Osteoblast (primary cell): ENCODE results near the gene SMYD2. TPM values are rescaled to one million over a fixed set of nuclear protein-coding genes. Genes with fewer than 3 reads are reported as not detected.
A peak's percentile ranks its signal among the peaks of the same experiment; 100 is the strongest.

ENCODE experiments used
- DNase-seq: peaks from one replicate; pipeline ENCODE4 v3.0.0; 2011; ENCODE audit warnings: low spot score, mixed read lengths; ENCODE audit not compliant: insufficient read length; ENCODE audit errors: missing footprints
- H2AFZ ChIP-seq: 2 replicates; pipeline ENCODE4 v1.6.0; 2011; ENCODE audit warnings: mild to moderate bottlenecking, low read length
- H3K27ac ChIP-seq: 2 replicates; pipeline ENCODE4 v1.5.1; 2011; ENCODE audit warnings: mild to moderate bottlenecking, low read depth, low read length, moderate library complexity
- H3K27me3 ChIP-seq: 2 replicates; pipeline ENCODE4 v1.6.0; 2012; ENCODE audit warnings: mild to moderate bottlenecking, control low read depth, inconsistent platforms, low read length, moderate library complexity; ENCODE audit not compliant: insufficient read depth
- H3K36me3 ChIP-seq: 2 replicates; pipeline ENCODE4 v1.5.1; 2011; ENCODE audit warnings: mild to moderate bottlenecking, low read length, control low read depth, moderate library complexity; ENCODE audit not compliant: insufficient read depth
- H3K4me1 ChIP-seq: 2 replicates; pipeline ENCODE4 v1.5.1; 2011; ENCODE audit warnings: mild to moderate bottlenecking, low read length, control low read depth, moderate library complexity; ENCODE audit not compliant: insufficient read depth
- H3K4me2 ChIP-seq: 2 replicates; pipeline ENCODE4 v1.6.0; 2011; ENCODE audit warnings: mild to moderate bottlenecking, low read length; ENCODE audit not compliant: insufficient read depth
- H3K4me3 ChIP-seq: fragments of 200-600 bp; sonication (generic); 3 replicates; pipeline ENCODE4 v1.5.1; 2012; ENCODE audit warnings: mild to moderate bottlenecking, low read length, inconsistent platforms; ENCODE audit not compliant: insufficient read depth
- H3K79me2 ChIP-seq: 2 replicates; pipeline ENCODE4 v1.6.0; 2012; ENCODE audit warnings: mild to moderate bottlenecking, low read length, control low read depth, inconsistent platforms; ENCODE audit not compliant: insufficient read depth
- H3K9me3 ChIP-seq: 2 replicates; pipeline ENCODE4 v1.5.1; 2011; ENCODE audit warnings: low read depth, low read length, control low read depth
- H4K20me1 ChIP-seq: 2 replicates; pipeline ENCODE4 v1.6.0; 2012; ENCODE audit warnings: mild to moderate bottlenecking, low read length, control low read depth; ENCODE audit not compliant: insufficient read depth
- total RNA-seq: library from RNA; depleted of rRNA; stranded (reverse); fragments of >200 nt; gene quantifications from 2 replicates; pipeline ENCODE4 v1.2.3, GENCODE V29; 2012
- TF ChIP-seq, protein P1 (sequence below): IDR thresholded peaks from 2 replicates; pipeline ENCODE4 v1.5.1; 2011; ENCODE audit warnings: mild to moderate bottlenecking, low read depth, low read length, moderate library complexity; ENCODE audit errors: extremely low read depth

Gene SMYD2
- total RNA-seq, 1 donor, result 39.4 TPM

DNA sequence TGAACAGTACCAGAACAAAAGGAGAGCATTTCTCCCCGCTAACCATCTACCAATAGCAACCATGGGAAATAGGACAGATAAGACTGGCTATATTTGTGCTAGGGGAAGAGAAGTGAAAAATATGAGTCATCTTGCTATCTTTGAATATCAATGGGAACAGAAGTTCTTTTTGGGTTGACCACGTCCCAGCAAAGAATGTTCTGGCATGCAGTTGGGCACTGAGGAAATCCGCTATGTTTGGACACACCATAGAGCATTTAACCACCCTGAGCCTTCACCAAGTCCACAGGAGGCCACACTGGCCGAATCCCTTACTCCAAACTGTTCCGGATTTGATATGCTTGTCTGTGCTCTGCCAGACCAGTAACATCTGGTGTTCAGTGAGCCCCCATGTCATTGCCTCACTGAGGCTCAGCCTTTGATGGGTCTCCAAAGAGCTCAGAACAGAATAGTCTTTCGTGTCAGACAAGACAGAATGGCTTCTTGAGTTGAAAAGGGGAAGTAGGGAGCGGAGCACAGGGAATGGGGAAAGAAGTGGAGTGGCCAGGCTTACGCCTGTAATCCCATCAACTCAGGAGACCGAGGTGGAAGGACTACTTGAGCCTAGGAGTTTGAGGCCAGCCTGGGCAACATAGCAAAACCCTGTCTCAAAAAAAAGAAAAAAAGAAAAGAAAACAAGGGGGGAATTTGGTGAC, 81.4 kb downstream of the SMYD2 start:
- Histone ChIP-seq H3K4me1 (peaks cover 31% of the 10 kb centered on the region), H2AFZ (no peak overlapping the region), H3K4me2 (no peak overlapping the region), H3K27ac (peak overlapping the region; percentile 75), H3K4me3 (no peak overlapping the region), H3K9me3 (no peaks in the 10 kb centered on the region), H3K79me2 (peaks cover 39% of the 10 kb centered on the region), H3K36me3 (peaks cover 81% of the 10 kb centered on the region), H4K20me1 (peaks cover 9% of the 10 kb centered on the region), H3K27me3 (no peaks in the 10 kb centered on the region)
- TF ChIP-seq, protein P1, sequence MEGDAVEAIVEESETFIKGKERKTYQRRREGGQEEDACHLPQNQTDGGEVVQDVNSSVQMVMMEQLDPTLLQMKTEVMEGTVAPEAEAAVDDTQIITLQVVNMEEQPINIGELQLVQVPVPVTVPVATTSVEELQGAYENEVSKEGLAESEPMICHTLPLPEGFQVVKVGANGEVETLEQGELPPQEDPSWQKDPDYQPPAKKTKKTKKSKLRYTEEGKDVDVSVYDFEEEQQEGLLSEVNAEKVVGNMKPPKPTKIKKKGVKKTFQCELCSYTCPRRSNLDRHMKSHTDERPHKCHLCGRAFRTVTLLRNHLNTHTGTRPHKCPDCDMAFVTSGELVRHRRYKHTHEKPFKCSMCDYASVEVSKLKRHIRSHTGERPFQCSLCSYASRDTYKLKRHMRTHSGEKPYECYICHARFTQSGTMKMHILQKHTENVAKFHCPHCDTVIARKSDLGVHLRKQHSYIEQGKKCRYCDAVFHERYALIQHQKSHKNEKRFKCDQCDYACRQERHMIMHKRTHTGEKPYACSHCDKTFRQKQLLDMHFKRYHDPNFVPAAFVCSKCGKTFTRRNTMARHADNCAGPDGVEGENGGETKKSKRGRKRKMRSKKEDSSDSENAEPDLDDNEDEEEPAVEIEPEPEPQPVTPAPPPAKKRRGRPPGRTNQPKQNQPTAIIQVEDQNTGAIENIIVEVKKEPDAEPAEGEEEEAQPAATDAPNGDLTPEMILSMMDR, result no peak
- DNase-seq, result no peak

DNA sequence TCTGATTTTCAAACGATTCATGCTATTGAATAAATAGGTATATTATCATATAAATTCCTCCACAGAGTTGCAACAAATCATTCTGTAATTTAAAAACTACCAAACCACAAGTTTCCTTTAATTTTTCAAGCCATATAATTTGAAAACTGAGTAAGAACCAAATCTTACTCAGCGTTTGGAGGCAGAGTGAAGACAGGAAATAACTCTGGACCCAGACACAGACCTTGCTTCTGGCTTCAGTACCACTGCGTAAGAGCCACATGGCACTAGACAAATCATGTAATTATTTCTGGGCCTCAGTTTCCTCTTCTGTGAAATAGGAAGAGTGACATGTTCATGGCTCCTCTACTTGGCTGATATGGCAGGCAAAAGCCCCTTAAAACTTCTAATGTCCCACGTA, 82.4 kb downstream of the SMYD2 start:
- peak overlapping the region; percentile 34 for H3K27ac ChIP-seq
- peaks cover 31% of the 10 kb centered on the region for H3K4me1 ChIP-seq
- no peaks in the 10 kb centered on the region for H3K27me3 ChIP-seq
- no peak overlapping the region for H3K4me2 ChIP-seq
- H3K4me3 ChIP-seq, result no peak overlapping the region
- peaks cover 44% of the 10 kb centered on the region for H3K79me2 ChIP-seq
- H3K9me3 ChIP-seq, result no peaks in the 10 kb centered on the region
- peaks cover 11% of the 10 kb centered on the region for H4K20me1 ChIP-seq
- H2AFZ ChIP-seq, result no peak overlapping the region
- no peak for DNase-seq
- peaks cover 79% of the 10 kb centered on the region for H3K36me3 ChIP-seq
- TF ChIP-seq, protein P1, result no peak

DNA sequence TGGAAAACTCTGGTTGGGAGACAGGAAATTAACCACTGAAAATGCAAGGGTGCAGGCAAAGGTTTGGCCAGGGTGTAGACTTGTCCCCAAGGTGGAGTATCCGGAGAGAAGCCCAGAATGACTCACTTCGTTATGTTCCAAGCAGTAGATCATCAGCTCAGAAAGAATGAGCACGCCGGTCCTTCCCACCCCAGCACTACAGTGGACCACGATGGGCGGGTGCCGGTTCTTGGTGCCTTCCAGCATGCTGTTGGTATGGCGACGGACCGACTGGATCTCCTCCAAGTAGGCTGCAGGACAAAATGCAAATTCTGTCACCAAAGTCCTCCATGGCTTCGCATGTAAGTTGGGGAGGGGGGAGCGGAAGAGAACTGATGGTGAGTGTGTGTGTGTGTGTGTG, 83.4 kb downstream of the SMYD2 start:
- Histone ChIP-seq H3K36me3 (peaks cover 85% of the 10 kb centered on the region), H3K27ac (peak overlapping the region; percentile 34)

DNA sequence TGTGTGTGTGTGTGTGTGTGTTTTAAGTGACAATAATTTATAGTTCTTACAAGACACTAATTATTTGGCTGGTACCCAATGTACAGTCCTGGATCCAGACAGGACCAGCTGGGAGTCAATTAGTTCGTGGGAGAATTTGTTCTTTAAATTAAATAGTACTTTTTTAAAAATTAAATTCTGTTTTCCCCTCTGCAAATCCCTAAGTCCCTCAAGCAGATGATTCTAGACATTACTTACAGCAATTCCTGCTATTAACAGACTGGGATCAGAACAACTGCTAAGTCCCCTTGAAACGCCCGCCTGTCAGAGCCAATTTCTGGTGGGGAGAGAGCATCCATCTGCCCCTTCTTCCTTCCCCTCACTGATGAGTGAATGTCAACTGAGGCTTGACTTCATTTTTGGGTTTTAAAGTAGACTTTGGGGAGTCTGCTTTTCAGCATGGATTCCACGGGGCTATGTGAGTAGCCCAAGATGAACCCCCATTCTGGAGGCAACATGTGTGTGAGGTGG, 83.9 kb downstream of the SMYD2 start:
- no peak for DNase-seq
- H3K27me3 ChIP-seq, result no peaks in the 10 kb centered on the region
- peaks cover 85% of the 10 kb centered on the region for H3K36me3 ChIP-seq
- H3K4me2 ChIP-seq, result no peak overlapping the region
- no peak overlapping the region for H3K4me3 ChIP-seq
- no peak overlapping the region for H3K27ac ChIP-seq
- H2AFZ ChIP-seq, result no peak overlapping the region
- H3K79me2 ChIP-seq, result peaks cover 43% of the 10 kb centered on the region
- H3K4me1 ChIP-seq, result peaks cover 31% of the 10 kb centered on the region
- H3K9me3 ChIP-seq, result no peaks in the 10 kb centered on the region
- TF ChIP-seq, protein P1, result no peak
- H4K20me1 ChIP-seq, result peaks cover 10% of the 10 kb centered on the region

More for the DNA sequence above, 83.4 kb downstream of the SMYD2 start:
- Histone ChIP-seq H3K4me1 (peaks cover 31% of the 10 kb centered on the region), H3K9me3 (no peaks in the 10 kb centered on the region), H4K20me1 (peaks cover 10% of the 10 kb centered on the region), H2AFZ (no peak overlapping the region), H3K4me3 (no peak overlapping the region), H3K79me2 (peaks cover 44% of the 10 kb centered on the region), H3K4me2 (no peak overlapping the region), H3K27me3 (no peaks in the 10 kb centered on the region)
- TF ChIP-seq, protein P1, result no peak
- no peak for DNase-seq
